ENCODE results near the gene CNOT4. TPM values are rescaled to one million over a fixed set of nuclear protein-coding genes. Genes with fewer than 3 reads are reported as not detected.

Gene CNOT4
- total RNA-seq, 1 donor from 2014 or later: 22.8 TPM

- no peak for DNase-seq (ENCODE audit: extremely low spot score, unreplicated experiment)
- H3K36me3 Mint-ChIP-seq (ENCODE audit: unreplicated experiment): no peaks in the 10 kb centered on the region
These were observed 192.1 kb downstream of the CNOT4 start for GRCh38 chr7:135317676-135318325.

GRCh38 chr7:135316648-135317313 lies 193.1 kb downstream of the CNOT4 start:
- Mint-ChIP-seq H3K27ac (ENCODE audit: unreplicated experiment) (no peak overlapping the region), H3K27me3 (ENCODE audit: unreplicated experiment) (peaks cover 14% of the 10 kb centered on the region), H3K4me3 (ENCODE audit: unreplicated experiment) (no peak overlapping the region), H3K4me1 (ENCODE audit: unreplicated experiment) (peaks cover 5% of the 10 kb centered on the region), H3K36me3 (ENCODE audit: unreplicated experiment) (no peaks in the 10 kb centered on the region), H3K9me3 (ENCODE audit: unreplicated experiment) (no peaks in the 10 kb centered on the region)
- no peak for DNase-seq (ENCODE audit: extremely low spot score, unreplicated experiment)
- no peak for TF ChIP-seq CTCF (IDR thresholded peaks at IDR 0.05)

More at GRCh38 chr7:135317676-135318325, 192.1 kb downstream of the CNOT4 start:
- Mint-ChIP-seq H3K4me3 (ENCODE audit: unreplicated experiment) (no peak overlapping the region), H3K4me1 (ENCODE audit: unreplicated experiment) (peaks cover 5% of the 10 kb centered on the region), H3K27me3 (ENCODE audit: unreplicated experiment) (peaks cover 14% of the 10 kb centered on the region), H3K9me3 (ENCODE audit: unreplicated experiment) (no peaks in the 10 kb centered on the region), H3K27ac (ENCODE audit: unreplicated experiment) (no peak overlapping the region)
- no peak for TF ChIP-seq CTCF (IDR thresholded peaks at IDR 0.05)

GRCh38 chr7:135313971-135314370 lies 195.9 kb downstream of the CNOT4 start:
- Mint-ChIP-seq H3K27ac (ENCODE audit: unreplicated experiment) (no peak overlapping the region), H3K27me3 (ENCODE audit: unreplicated experiment) (peaks cover 15% of the 10 kb centered on the region), H3K9me3 (ENCODE audit: unreplicated experiment) (no peaks in the 10 kb centered on the region), H3K36me3 (ENCODE audit: unreplicated experiment) (no peaks in the 10 kb centered on the region), H3K4me3 (ENCODE audit: unreplicated experiment) (no peak overlapping the region), H3K4me1 (ENCODE audit: unreplicated experiment) (no peaks in the 10 kb centered on the region)
- no peak for TF ChIP-seq CTCF (IDR thresholded peaks at IDR 0.05)
- no peak for DNase-seq (ENCODE audit: extremely low spot score, unreplicated experiment)

Other genes with a start within 250 kb of the CNOT4 start
- 31.0 and 31.2 TPM in 2 replicates for gene NUP205, start 47.8 kb upstream of the CNOT4 start, total RNA-seq
- gene STMP1, start 152.4 kb upstream of the CNOT4 start, total RNA-seq: 45.2 and 45.4 TPM in 2 replicates
- gene SLC13A4, start 218.1 kb upstream of the CNOT4 start, total RNA-seq: 0.81 and 0.84 TPM in 2 replicates
- gene FAM180A, start 238.7 kb upstream of the CNOT4 start, total RNA-seq: 0.24 and 0.34 TPM in 2 replicates